GM19328 (cell line): ENCODE measurements around the gene MS4A7.
A peak's percentile ranks its signal among the peaks of the same experiment; 100 is the strongest.

Experiments used
- ATAC-seq: cut with Tn5 transposase; IDR thresholded peaks from one replicate; pipeline ENCODE4 v1.9.1; 2021; ENCODE audit warnings: mild to moderate bottlenecking, moderate library complexity; ENCODE audit not compliant: unreplicated experiment

Gene MS4A7

GRCh38 chr11:60370811-60371298 lies 7.5 kb upstream of the MS4A7 start:
- no peak for ATAC-seq

DNA sequence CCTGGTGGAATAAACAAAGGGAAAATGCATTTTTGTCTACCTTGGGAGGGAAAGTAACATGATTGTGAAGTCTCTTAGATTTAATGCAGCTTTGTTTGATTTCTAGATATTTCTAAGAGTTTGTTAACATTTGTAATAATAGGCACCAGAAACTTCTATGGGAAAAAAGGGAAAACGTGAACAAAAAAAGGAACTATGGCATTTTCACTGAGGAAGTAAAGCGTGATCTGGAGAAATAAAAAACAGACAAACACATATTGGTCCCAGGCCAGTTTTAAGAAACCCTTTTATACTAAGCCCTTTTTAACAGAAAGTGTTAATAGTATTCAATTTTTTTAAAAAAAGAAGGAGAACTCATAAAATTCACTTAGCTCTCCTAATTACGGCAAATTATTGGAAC lies 6.9 kb upstream of the MS4A7 start:
- no peak for ATAC-seq

GRCh38 chr11:60371854-60372253 lies 6.5 kb upstream of the MS4A7 start:
- ATAC-seq, result no peak

GRCh38 chr11:60372767-60373166 lies 5.6 kb upstream of the MS4A7 start:
- ATAC-seq, result no peak

GRCh38 chr11:60375316-60375715 lies 3.0 kb upstream of the MS4A7 start:
- ATAC-seq, result no peak

GRCh38 chr11:60376601-60377000 lies 1.7 kb upstream of the MS4A7 start:
- no peak for ATAC-seq

- ATAC-seq, result no peak
Observed at GRCh38 chr11:60377401-60378136, 763 bp upstream of the MS4A7 start.

DNA sequence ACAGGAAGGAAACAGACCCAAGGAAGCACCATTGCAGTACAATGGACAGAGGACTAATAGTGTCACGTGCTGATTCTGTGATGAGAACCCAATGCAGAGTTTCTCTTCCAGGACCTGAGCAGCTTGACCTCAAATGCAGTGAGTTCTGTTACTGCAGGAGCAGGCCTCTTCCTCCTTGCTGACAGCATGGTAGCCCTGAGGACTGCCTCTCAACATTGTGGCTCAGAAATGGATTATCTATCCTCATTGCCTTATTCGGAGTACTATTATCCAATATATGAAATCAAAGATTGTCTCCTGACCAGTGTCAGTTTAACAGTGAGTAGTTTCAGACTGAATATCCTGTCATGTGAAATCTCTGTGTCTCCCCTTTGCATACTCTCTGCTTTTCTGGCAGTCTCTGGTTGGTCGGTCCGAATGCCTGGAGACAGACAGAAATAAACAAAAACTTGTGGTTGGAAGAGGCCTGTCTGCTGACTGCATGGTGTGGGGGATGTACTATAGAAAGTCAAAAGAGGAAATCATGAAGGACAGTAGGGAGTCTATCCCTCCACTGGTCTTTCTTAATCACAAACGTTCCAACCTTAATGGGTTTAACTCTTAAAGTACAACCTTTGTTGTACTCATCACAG lies 11.1 kb downstream of the MS4A7 start:
- peak; percentile 92 for ATAC-seq

DNA sequence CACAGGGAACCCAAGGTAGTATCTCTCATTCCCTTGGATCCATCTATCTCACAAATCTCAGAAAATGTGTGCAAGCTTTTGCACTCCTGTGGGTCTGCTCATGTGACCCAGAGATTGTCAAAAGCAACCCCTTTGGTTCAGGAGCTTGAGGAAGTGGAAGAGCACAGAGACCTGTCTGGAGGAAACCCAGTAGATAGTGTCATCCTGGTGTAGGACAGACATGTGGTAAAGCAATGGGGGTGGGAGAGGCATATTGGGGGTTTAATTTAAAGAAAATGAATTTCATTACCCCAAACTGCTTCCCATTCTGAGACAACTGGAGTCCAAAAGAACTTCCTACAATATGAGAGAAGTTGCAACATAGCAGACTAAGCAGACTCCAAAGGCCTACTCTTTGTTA lies 12.1 kb downstream of the MS4A7 start:
- no peak for ATAC-seq

DNA sequence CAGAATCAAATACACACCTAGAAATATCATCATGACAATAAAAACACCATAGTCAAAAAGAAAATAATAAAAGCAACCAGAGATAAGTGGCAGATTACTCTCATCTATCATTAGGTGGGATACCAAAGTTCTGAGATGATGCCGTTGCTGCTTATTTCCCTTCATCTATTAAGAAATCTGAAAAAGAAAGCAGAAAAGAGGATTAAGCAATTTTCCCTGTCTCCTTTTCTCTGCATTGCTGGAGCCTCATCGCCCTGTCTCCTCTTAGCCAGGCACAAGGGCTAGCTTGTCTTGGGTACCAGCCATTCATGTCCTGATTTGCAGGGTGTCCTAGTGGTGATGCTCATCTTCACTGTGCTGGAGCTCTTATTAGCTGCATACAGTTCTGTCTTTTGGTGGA lies 14.0 kb downstream of the MS4A7 start:
- ATAC-seq, result no peak

DNA sequence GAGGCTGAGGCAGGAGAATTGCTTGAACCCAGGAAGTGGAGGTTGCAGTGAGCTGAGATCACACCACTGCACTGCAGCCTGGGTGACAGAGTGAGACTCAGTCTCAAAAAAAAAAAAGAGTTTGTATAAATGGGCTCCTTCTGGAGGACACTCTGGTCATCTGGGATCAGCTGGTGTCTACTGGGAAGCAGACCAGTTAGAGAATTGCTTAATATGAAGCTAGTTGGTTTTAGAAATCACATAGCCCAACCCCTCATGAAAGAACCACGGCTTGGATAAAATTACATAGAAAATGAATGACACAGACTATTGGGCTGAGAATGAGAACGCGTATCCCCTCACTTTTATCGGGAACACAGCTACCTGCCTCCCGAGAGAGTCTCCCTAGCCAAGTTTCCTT lies 14.7 kb downstream of the MS4A7 start:
- no peak for ATAC-seq

GRCh38 chr11:60394666-60395380 lies 16.5 kb downstream of the MS4A7 start:
- ATAC-seq, result no peak

DNA sequence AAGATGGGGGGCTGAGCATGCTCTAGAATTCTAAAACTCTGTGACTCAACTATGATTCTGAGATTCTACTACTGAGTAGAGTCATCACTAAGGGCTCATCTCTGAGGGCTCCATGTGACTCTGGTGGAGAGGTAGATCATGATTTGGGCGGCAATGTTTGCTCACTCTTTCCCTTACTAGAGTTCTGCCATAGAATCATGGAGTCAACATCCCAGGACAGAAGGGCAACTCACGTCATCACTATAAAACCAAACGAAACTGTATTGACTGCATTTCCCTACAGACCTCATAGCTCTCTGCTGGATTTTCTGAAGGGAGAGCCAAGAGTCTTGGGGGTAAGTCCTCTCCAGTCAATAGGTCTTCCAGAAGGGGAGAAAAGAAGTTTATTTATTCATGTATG lies 18.1 kb downstream of the MS4A7 start, which contains the start of gene MS4A14:
TSS of gene MS4A14 (plus strand) at position 78 of the 400 bp plus-strand sequence. CDS start at position 198, 120 bp downstream.
- no peak for ATAC-seq

DNA sequence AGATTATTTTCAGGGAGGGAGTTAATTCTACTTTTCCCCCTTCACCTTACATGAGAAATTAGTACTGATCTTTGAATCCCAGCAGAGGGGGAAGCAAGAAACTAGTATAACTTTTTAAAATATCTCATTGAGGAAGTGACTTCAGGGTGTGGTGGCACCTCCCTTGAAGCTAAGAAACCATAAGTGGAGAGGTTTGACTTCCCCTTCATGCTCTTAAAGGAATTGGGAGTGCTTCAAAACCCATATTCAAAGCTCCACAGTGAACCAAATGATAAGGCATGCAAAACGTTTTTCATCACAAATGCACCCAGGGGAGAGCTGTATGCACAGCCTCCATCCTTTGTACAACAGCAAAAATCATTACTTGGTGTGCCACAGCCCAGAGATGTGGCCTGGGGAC lies 18.5 kb downstream of the MS4A7 start:
- no peak for ATAC-seq

DNA sequence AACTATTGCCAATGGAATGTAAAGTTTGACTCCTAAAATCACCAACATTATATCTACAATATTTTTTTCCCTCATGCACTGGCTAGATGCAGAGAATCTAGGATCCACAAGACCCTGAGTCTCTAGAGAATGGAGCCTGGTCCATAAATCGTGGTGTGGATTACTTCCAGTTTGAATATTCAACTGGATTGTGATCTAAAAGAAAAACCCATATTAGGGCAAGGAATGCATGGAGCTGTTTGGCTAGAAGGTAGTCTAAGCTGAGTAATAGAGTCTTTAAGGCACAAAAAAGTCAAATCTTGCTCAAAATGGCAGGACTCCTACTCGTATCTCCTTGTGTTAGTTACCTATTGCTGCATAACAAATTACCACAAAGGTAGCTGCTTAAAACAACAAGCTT lies 41.7 kb downstream of the MS4A7 start:
- no peak for ATAC-seq

GRCh38 chr11:60422609-60423008 lies 44.3 kb downstream of the MS4A7 start:
- ATAC-seq, result no peak

DNA sequence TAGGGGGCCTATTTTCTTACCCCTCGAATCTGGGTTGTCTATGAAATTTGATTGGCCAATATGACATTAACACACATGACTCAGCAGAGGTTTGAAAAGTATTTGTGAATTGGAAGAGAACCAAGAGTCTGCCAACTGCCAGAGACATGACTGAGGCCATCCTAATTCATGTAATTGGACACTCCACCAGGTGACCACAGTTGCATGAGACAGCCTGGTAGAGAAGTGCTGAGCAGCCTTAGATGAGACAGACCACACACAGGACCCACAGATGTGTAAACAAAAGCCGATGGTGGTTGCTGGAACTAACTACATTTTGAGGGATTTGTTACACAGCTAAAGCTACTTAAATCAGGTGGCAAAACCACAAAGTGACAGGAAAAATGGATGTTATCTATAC lies 50.2 kb downstream of the MS4A7 start:
- no peak for ATAC-seq

DNA sequence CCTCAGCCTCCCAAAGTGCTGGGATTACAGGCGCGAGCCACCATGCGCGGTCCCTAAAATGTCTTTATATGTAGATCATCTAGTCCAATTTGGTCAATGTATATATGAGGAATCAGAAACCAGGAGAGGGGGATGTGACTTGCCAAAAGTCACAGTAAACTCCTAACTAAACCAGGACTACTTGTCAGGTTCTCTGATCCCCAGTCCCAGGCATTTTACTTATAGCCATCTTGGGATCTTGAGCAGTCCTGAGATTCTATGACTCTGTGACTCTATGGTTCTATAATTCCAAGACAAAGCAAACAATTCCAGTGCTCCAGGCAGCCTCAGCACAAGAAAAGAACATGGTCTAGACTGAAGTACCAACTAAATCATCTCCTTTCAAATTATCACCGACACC lies 50.9 kb downstream of the MS4A7 start, which contains the start of gene MS4A5:
TSS of gene MS4A5 (plus strand) at position 301 of the 400 bp plus-strand sequence. CDS start 103 bp downstream, outside the sequence.
- ATAC-seq, result no peak

- no peak for ATAC-seq
Observed at GRCh38 chr11:60431251-60431650, 52.9 kb downstream of the MS4A7 start.

- no peak for ATAC-seq
Observed at GRCh38 chr11:60433401-60433800, 55.1 kb downstream of the MS4A7 start.
